Lower leg skin (tissue), 3 donors: ENCODE results near the gene EXOC6B.

ENCODE experiments used
- POLR2A ChIP-seq, 2 donors: fragments of 450-650 bp; IDR thresholded peaks; one replicate each; pipeline ENCODE4 v1.6.1; 2016 to 2017; ENCODE audit warnings: antibody characterized with exemption in 2 of 2, mild to moderate bottlenecking in 1 of 2, moderate library complexity in 1 of 2
- TF ChIP-seq, protein P1 (sequence below), 3 donors: fragments of 450-650 bp; IDR thresholded peaks; one replicate each; pipeline ENCODE4 v1.5.1; 2016; ENCODE audit warnings: antibody characterized with exemption in 3 of 3, mild to moderate bottlenecking in 3 of 3, moderate library complexity in 2 of 3

DNA sequence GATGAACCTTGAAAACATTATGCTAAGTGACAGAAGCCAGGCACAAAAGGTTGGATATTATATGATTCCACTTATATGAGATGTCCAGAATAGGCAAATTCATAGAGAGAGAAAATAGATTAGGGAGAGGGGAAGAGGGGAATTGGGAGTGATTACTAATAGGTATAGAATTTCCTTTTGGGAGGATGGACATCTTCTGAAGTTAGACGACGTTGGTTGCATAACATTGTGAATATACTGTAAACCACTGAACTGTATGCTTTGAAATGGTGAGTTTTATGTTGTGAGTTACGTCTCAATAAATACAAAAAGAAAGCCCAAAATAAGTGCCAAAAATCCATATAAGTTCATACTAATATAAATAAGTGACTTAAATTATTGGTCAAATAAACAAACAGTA is 659.6 kb downstream of the EXOC6B start:
- TF ChIP-seq, protein P1, sequence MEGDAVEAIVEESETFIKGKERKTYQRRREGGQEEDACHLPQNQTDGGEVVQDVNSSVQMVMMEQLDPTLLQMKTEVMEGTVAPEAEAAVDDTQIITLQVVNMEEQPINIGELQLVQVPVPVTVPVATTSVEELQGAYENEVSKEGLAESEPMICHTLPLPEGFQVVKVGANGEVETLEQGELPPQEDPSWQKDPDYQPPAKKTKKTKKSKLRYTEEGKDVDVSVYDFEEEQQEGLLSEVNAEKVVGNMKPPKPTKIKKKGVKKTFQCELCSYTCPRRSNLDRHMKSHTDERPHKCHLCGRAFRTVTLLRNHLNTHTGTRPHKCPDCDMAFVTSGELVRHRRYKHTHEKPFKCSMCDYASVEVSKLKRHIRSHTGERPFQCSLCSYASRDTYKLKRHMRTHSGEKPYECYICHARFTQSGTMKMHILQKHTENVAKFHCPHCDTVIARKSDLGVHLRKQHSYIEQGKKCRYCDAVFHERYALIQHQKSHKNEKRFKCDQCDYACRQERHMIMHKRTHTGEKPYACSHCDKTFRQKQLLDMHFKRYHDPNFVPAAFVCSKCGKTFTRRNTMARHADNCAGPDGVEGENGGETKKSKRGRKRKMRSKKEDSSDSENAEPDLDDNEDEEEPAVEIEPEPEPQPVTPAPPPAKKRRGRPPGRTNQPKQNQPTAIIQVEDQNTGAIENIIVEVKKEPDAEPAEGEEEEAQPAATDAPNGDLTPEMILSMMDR (IDR thresholded peaks at IDR 0.05) = no peak
- TF ChIP-seq POLR2A (IDR thresholded peaks at IDR 0.05) = no peak
